ENCODE measurements around the gene P3H3. TPM values are rescaled to one million over a fixed set of nuclear protein-coding genes. Genes with fewer than 3 reads are reported as not detected.
"Not testable (repeated sequence)": the region's sequence is repeated elsewhere in the genome, so short reads cannot be mapped to it uniquely, and the experiment has no call there.

P3H3 gene
- total RNA-seq, 1 donor from 2014 or later, result 52.7 TPM

DNA sequence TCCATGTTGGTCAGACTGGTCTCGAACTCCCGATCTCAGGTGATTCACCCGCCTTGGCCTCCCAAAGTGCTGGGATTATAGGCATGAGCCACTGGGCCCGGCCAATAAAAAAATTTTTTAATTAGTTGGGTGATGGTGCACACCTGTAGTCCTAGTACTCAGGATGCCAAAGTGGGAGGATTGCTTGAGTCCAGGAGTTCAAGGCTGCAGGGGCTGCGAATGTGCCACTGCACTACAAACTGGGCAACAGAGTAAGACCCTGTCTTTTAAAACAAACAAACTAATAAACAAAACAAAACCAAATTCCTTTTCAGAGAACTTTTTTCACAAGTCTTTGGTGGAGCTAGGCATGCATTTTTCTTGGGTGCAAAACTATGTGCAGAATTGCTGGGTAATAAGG is 55.0 kb downstream of the P3H3 start:
- no peak for DNase-seq (ENCODE audit: low read depth, low spot score)
- no peaks in the 10 kb centered on the region for H3K27me3 Mint-ChIP-seq (ENCODE audit: low read depth)
- no peak overlapping the region for H3K4me3 Mint-ChIP-seq

DNA sequence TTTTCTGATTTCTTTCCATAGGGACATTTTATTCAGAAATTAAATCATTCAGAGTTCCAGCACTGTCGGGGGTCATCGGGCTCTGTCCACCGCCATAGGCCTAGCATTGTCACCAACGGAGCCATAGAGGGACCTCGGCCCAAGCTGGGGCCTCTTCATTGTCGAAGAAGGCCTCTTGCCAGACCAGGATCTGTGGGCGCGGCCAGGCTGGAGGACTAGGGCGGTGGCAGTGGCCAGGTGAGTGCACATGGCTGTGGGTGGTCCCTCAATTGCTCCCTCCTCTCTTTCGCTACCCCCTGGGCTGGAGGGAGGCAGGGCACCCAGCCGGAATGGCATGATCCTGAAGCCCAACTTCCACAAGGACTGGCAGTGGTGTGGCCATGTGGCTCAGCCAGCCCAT is 55.5 kb downstream of the P3H3 start:
- H3K4me3 Mint-ChIP-seq, result no peak overlapping the region
- H3K27me3 Mint-ChIP-seq (ENCODE audit: low read depth), result no peaks in the 10 kb centered on the region
- TF ChIP-seq, protein P1, sequence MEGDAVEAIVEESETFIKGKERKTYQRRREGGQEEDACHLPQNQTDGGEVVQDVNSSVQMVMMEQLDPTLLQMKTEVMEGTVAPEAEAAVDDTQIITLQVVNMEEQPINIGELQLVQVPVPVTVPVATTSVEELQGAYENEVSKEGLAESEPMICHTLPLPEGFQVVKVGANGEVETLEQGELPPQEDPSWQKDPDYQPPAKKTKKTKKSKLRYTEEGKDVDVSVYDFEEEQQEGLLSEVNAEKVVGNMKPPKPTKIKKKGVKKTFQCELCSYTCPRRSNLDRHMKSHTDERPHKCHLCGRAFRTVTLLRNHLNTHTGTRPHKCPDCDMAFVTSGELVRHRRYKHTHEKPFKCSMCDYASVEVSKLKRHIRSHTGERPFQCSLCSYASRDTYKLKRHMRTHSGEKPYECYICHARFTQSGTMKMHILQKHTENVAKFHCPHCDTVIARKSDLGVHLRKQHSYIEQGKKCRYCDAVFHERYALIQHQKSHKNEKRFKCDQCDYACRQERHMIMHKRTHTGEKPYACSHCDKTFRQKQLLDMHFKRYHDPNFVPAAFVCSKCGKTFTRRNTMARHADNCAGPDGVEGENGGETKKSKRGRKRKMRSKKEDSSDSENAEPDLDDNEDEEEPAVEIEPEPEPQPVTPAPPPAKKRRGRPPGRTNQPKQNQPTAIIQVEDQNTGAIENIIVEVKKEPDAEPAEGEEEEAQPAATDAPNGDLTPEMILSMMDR (conservative IDR thresholded peaks at IDR 0.05), result no peak
- peaks cover 3% of the 10 kb centered on the region for H3K36me3 Mint-ChIP-seq (ENCODE audit: low read depth)
- H3K27ac Mint-ChIP-seq (ENCODE audit: unreplicated experiment), result no peak overlapping the region
- no peaks in the 10 kb centered on the region for H3K9me3 Mint-ChIP-seq
- no peak for DNase-seq (ENCODE audit: low read depth, low spot score)
- H3K4me1 Mint-ChIP-seq, result peaks cover 12% of the 10 kb centered on the region

More for the DNA sequence above, 55.0 kb downstream of the P3H3 start:
- no peak overlapping the region for H3K27ac Mint-ChIP-seq (ENCODE audit: unreplicated experiment)
- H3K9me3 Mint-ChIP-seq, result no peaks in the 10 kb centered on the region
- H3K36me3 Mint-ChIP-seq (ENCODE audit: low read depth), result peaks cover under 1% of the 10 kb centered on the region
- peaks cover 9% of the 10 kb centered on the region for H3K4me1 Mint-ChIP-seq
- TF ChIP-seq, protein P1 (conservative IDR thresholded peaks at IDR 0.05), result no peak

DNA sequence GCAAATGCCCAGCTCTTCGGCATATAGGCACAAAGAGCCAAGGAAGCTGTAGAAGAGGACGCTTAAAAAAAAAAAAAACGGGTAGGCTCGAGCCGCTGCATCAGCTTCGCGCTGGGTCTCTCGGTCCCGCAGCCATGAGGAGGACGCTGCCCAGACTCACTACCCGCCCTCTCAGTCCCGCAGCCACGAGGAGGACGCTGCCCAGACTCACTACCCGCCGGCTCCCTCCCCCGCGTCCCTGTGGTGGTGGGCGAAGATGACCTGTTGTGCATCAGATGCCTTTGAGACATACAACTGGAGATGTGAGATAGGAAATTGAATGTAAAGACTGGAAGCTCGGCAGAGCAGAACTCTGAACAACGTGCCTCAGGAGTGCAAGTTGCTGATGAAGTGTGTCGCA is 56.3 kb downstream of the P3H3 start:
- Mint-ChIP-seq H3K27me3 (ENCODE audit: low read depth) (no peaks in the 10 kb centered on the region), H3K27ac (ENCODE audit: unreplicated experiment) (no peak overlapping the region), H3K9me3 (no peaks in the 10 kb centered on the region), H3K4me1 (peaks cover 12% of the 10 kb centered on the region), H3K4me3 (no peak overlapping the region), H3K36me3 (ENCODE audit: low read depth) (peaks cover 3% of the 10 kb centered on the region)
- no peak for DNase-seq (ENCODE audit: low read depth, low spot score)
- TF ChIP-seq, protein P1 (conservative IDR thresholded peaks at IDR 0.05), result no peak

DNA sequence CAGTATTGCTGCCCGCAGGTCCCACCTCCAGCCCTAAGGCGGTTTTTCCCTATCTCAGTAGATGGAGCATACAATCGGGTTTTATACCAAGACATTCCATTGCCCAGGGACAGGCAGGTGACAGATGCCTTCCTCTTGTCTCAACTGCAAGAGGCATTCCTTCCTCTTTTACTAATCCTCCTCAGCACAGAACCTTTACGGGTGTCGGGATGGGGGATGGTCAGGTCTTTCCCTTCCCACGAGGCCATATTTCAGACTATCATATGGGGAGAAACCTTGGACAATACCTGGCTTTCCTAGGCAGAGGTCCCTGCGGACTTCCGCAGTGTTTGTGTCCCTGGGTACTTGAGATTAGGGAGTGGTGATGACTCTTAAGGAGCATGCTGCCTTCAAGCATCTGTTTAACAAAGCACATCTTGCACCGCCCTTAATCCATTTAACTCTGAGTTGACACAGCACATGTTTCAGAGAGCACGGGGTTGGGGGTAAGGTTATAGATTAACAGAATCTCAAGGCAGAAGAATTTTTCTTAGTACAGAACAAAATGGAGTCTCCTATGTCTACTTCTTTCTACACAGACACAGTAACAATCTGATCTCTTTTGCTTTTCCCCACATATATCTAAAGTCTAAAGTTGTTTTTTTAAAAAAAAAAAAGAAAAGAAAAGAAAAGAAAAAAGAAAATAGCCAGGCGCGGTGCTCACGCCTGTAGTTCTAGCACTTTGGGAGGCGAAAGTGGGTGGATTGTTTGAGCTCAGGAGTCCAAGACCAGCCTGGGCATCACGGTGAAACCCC is 58.2 kb downstream of the P3H3 start:
- H3K4me1 Mint-ChIP-seq, result peaks cover 23% of the 10 kb centered on the region
- DNase-seq (ENCODE audit: low read depth, low spot score); H3K27me3 Mint-ChIP-seq (ENCODE audit: low read depth); H3K9me3 Mint-ChIP-seq; H3K36me3 Mint-ChIP-seq (ENCODE audit: low read depth); H3K4me3 Mint-ChIP-seq; H3K27ac Mint-ChIP-seq (ENCODE audit: unreplicated experiment): not testable (repeated sequence)

DNA sequence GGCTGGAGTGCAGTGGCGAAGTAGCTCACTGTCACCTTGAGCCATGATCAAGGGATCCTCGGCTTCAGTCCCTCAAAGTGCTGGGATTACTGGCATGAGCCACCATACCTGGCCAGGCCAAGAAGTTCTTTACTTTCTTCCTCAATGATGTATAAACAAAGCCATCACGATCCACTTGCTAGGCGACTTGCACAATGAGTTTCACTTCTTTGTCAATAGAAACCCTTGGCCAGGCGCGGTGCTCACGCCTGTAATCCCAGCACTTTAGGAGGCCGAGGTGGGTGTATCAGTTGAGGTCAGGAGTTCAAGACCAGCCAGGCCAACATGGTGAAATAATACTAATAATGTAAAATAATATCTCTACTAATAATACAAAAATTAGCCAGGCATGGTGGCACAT is 59.3 kb downstream of the P3H3 start:
- H3K27ac Mint-ChIP-seq (ENCODE audit: unreplicated experiment), result no peak overlapping the region
- peaks cover 29% of the 10 kb centered on the region for H3K4me1 Mint-ChIP-seq
- H3K9me3 Mint-ChIP-seq, result no peaks in the 10 kb centered on the region
- TF ChIP-seq, protein P1 (conservative IDR thresholded peaks at IDR 0.05), result no peak
- peaks cover 5% of the 10 kb centered on the region for H3K36me3 Mint-ChIP-seq (ENCODE audit: low read depth)
- DNase-seq (ENCODE audit: low read depth, low spot score), result no peak
- no peak overlapping the region for H3K4me3 Mint-ChIP-seq
- no peaks in the 10 kb centered on the region for H3K27me3 Mint-ChIP-seq (ENCODE audit: low read depth)

DNA sequence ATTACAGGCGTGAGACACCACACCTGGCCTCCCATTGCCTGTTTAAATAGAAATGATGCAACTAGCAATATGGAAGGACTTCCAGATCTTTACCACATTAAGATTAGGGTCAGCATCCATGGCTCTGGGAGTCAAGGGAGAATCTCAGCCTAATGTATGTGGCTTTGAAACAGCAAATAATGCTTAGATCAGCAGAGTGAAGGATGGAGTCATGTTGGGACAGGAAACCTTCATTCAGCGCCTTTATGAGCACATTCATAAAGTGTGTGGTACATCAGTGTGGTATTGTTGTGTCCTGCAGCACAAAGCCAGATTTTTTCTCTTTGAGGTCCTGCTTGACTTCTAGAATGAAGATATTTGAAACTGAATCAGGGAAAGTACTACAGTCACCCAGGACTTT is 60.2 kb downstream of the P3H3 start:
- peaks cover 5% of the 10 kb centered on the region for H3K36me3 Mint-ChIP-seq (ENCODE audit: low read depth)
- TF ChIP-seq, protein P1 (conservative IDR thresholded peaks at IDR 0.05), result no peak
- peaks cover 32% of the 10 kb centered on the region for H3K4me1 Mint-ChIP-seq
- no peak overlapping the region for H3K27ac Mint-ChIP-seq (ENCODE audit: unreplicated experiment)
- peak overlapping the region; percentile 16 for H3K4me3 Mint-ChIP-seq
- H3K27me3 Mint-ChIP-seq (ENCODE audit: low read depth), result no peaks in the 10 kb centered on the region
- no peaks in the 10 kb centered on the region for H3K9me3 Mint-ChIP-seq
- DNase-seq (ENCODE audit: low read depth, low spot score), result no peak

DNA sequence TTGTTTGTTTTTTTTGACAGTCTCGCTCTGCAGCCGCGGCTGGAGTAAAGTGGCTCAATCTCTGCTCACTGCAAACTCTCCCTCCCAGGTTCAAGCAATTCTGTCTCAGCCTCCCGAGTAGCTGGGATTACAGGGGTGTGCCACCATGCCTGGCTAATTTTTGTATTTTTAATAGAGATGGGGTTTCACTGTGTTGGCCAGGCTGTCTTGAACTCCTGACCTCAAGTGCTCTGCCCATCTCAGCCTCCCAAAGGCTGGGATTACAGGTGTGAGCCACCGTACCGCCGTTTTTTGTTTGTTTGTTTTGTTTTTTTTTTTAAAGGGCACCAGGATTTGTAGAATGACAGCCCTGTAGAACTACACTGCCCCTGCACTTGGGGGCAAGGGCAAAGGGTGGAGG is 60.6 kb downstream of the P3H3 start:
- DNase-seq (ENCODE audit: low read depth, low spot score); H3K4me3 Mint-ChIP-seq; H3K36me3 Mint-ChIP-seq (ENCODE audit: low read depth); H3K27ac Mint-ChIP-seq (ENCODE audit: unreplicated experiment); H3K27me3 Mint-ChIP-seq (ENCODE audit: low read depth); H3K9me3 Mint-ChIP-seq: not testable (repeated sequence)
- H3K4me1 Mint-ChIP-seq, result peaks cover 32% of the 10 kb centered on the region

All from neural crest cell (in vitro differentiated cells).